HG02885 (cell line): Measurements from ENCODE around the gene ITSN2.
"Not testable (repeated sequence)": the region's sequence is repeated elsewhere in the genome, so short reads cannot be mapped to it uniquely, and the experiment has no call there.

Experiments used
- ATAC-seq: cut with Tn5 transposase; IDR thresholded peaks from one replicate; pipeline ENCODE4 v1.9.1; 2021; ENCODE audit warnings: mild to moderate bottlenecking; ENCODE audit not compliant: unreplicated experiment, poor library complexity

ITSN2 gene

GRCh38 chr2:24339098-24339497, 21.2 kb downstream of the ITSN2 start:
- ATAC-seq = not testable (repeated sequence)

GRCh38 chr2:24337890-24338289, 22.4 kb downstream of the ITSN2 start:
- ATAC-seq = no peak

- ATAC-seq = no peak
Measured at GRCh38 chr2:24336811-24337210, 23.5 kb downstream of the ITSN2 start.

- no peak for ATAC-seq
Measured at GRCh38 chr2:24334245-24334633, 26.1 kb downstream of the ITSN2 start.

- no peak for ATAC-seq
Measured at GRCh38 chr2:24332791-24333540, 27.4 kb downstream of the ITSN2 start.

- ATAC-seq = peak; percentile 35
Measured at GRCh38 chr2:24330161-24330560, 30.2 kb downstream of the ITSN2 start.

- peak; percentile 68 for ATAC-seq
Measured at GRCh38 chr2:24329700-24330099, 30.6 kb downstream of the ITSN2 start.

GRCh38 chr2:24328010-24328409, 32.3 kb downstream of the ITSN2 start:
- no peak for ATAC-seq

GRCh38 chr2:24317491-24317920, 42.8 kb downstream of the ITSN2 start:
- ATAC-seq = no peak

GRCh38 chr2:24315669-24316068, 44.7 kb downstream of the ITSN2 start:
- ATAC-seq = peak; percentile 72

- ATAC-seq = no peak
Measured at GRCh38 chr2:24313744-24314632, 46.3 kb downstream of the ITSN2 start.

- ATAC-seq = no peak
Measured at GRCh38 chr2:24307961-24308360, 52.4 kb downstream of the ITSN2 start.

GRCh38 chr2:24304631-24305030, 55.7 kb downstream of the ITSN2 start:
- ATAC-seq = no peak

GRCh38 chr2:24304098-24304497, 56.2 kb downstream of the ITSN2 start:
- no peak for ATAC-seq

GRCh38 chr2:24301599-24301998, 58.7 kb downstream of the ITSN2 start:
- no peak for ATAC-seq

GRCh38 chr2:24297663-24298062, 62.7 kb downstream of the ITSN2 start:
- ATAC-seq = no peak

GRCh38 chr2:24287171-24287570, 73.2 kb downstream of the ITSN2 start:
- no peak for ATAC-seq

GRCh38 chr2:24285484-24286152, 74.7 kb downstream of the ITSN2 start:
- ATAC-seq = no peak

GRCh38 chr2:24280645-24281044, 79.7 kb downstream of the ITSN2 start:
- ATAC-seq = no peak

- no peak for ATAC-seq
Measured at GRCh38 chr2:24280161-24280560, 80.2 kb downstream of the ITSN2 start.

- ATAC-seq = no peak
Measured at GRCh38 chr2:24276349-24276899, 83.9 kb downstream of the ITSN2 start.
